Measurements from ENCODE around the gene CTBP2.

Gene CTBP2

DNA sequence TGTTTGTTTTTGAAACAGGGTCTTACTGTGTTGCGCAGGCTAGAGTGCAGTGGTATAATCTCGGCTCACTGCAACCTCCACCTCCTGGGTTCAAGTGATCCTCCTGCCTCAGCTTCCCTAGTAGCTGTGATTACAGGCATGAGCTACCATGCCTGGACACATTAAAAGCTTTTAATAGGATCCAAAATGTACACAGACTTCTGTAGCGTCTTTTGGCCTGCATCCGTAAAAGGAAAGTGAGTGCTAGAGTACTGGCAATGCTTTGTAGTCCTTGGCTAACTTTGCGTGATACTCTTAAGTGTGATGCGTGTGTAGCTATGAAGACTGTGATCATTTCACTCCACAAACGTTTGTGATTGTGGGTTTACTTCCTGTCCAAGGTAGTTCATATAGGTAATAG, 205.1 kb downstream of the CTBP2 start:
- no peak for DNase-seq

GRCh38 chr10:124953421-124953820, 206.9 kb downstream of the CTBP2 start:
- no peak for DNase-seq

DNA sequence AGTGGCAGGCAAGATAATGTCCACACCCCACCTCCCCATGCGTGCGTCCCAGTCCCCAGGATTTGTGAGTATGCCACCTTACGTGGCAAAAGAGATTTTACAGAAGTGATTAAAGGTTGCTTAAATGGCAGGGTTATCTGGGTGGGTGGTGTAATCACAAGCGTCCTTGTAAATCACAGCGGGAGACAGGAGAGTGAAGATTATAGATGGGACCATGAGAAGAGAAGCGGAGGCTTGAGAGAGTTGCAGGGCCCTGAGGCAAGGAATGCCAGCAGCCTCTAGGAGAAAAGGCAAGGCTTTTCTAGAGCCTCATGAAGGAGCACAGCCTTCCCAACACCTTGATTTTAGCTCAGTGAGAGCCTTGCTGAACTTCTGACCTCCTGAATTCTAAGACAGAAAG, 208.2 kb downstream of the CTBP2 start:
- DNase-seq = no peak

DNA sequence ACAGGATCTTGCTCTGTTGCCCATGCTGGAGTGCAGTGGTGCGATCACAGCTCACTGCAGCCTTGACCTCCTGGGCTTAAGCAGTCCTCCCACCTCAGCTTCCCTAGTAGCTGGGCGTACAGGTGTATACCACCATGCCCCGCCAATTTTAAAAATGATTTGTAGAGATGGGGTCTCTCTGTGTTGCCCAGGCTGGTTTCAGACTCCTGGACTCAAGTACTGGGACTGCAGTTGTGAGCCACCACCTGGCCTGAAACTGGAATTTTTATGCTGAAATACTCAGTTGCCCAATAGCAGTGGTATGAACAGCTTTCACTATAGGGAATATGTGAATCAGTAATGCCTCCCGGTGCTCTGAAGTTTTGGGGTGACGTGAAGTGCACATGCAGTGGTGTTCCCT, 210.8 kb downstream of the CTBP2 start:
- DNase-seq = no peak

- peak; percentile 5 for DNase-seq
Observed at GRCh38 chr10:124946945-124947344, 213.4 kb downstream of the CTBP2 start.

- DNase-seq = no peak
Observed at GRCh38 chr10:124944982-124945381, 215.4 kb downstream of the CTBP2 start.

GRCh38 chr10:124943301-124944092, 216.9 kb downstream of the CTBP2 start:
- no peak for DNase-seq

- no peak for DNase-seq
Observed at GRCh38 chr10:124942317-124943169, 217.8 kb downstream of the CTBP2 start.

DNA sequence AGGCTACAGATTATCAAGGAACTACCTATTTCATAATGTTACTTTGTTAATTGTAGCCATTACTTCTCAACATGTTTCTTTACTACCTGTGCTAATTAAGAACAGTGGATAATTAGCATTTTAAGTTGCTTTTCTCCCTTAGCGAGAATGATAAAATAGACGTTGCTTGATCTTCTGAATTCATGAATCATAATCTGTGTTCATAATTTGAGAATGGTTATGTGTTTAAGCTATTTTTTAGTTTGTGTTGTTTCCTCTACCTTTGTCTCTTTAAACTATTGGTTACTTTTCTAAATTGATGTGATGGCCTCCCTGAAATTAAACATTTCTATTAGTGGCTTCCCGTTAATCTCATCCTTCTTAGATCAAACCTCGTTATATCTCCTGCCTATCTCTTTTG, 218.5 kb downstream of the CTBP2 start, which contains the start of gene ZRANB1:
Gene ZRANB1 (plus strand): TSS at position 301 of the 400 bp plus-strand sequence. CDS start 371 bp downstream, outside the sequence.
- DNase-seq = no peak

DNA sequence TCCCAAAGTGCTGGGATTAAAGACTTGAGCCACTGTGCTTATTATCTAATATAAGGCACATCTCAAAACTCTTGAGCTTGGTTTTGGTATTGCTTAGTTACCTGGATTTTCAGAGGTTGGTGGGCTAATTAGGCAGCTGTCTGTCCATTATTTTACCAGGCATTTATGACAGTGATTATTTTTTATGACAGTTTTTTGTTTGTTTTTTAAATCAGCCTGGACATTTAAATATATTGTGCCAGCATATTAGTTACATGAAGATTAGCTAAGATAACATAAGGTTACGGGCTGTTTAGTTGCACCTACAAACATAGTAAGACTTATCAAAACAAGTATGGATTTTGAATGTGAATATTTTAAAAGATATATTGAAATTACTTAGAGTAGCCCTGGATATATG, 221.1 kb downstream of the CTBP2 start:
- no peak for DNase-seq

DNA sequence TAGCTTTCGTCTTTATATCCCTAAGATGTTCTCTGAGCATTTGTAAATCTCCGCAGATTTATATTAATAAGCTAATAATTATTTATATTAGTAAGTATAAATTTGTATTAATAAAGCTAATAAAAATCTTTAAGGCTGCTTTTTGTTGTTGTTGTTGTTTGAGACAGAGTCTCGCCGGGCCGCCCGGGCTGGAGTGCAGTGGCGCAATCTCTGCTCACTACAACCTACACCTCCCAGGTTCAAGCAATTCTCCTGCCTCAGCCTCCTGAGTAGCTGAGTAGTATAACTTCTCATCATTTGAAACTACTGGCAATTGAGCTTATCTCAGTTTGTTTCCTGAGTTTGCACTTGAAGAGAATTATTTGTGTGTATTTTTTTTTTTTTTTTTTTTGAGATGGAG, 223.6 kb downstream of the CTBP2 start:
- no peak for DNase-seq

GRCh38 chr10:124935946-124936345, 224.4 kb downstream of the CTBP2 start:
- no peak for DNase-seq

Data from CD4-positive, alpha-beta T cell treated with Interleukin-4 for 4 hours (primary cell).